NCI-H82 (cell line): ENCODE measurements around the gene INSIG1.

Experiments used
- DNase-seq: peaks from one replicate; lab custom pipeline; 2025; lab: John Stamatoyannopoulos, UW

Gene INSIG1

GRCh38 chr7:155285423-155285822, 12.3 kb upstream of the INSIG1 start:
- no peak for DNase-seq

DNA sequence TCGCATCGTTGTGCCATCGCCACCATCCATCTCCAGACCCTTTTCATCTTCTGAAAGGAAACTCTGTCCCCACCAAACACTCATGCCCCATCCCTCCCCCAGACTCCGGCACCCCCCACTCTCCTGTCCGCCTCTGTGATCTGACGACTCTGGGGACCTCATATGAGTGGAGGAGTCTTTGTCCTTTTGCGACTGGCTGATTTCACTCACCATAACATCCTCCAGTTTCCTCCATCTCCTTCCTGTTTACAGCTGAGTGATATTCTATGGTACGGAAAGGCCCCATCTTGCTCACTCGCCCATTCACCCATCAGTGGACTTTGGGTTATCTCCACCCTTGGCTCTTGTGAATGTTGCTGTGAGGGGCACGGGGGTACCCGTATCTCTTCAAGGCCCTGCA, 11.8 kb upstream of the INSIG1 start:
- DNase-seq: no peak

- DNase-seq: no peak
Observed at GRCh38 chr7:155286686-155287085, 11.0 kb upstream of the INSIG1 start.

GRCh38 chr7:155287284-155287935, 10.3 kb upstream of the INSIG1 start:
- no peak for DNase-seq

- DNase-seq: no peak
Observed at GRCh38 chr7:155288055-155288454, 9.6 kb upstream of the INSIG1 start.

DNA sequence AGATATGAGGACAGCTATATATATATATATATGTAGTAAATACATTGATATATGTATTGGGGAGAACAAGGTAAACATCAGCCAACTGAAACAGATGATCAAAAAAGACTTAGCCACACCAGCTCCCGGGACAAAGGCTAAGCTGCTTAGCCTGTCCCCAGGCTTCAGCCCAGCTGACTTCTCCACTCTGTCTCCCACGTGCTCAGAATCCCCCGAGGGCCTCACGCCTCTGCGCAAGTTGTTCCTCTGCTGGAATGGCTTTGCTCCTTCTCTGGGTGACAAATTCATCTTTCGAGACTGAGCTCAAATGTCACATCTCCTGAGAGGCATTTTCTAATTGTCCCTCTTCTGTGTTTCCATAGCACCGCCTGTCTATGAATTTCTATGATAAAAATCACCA, 8.6 kb upstream of the INSIG1 start:
- peak; percentile 66 for DNase-seq

DNA sequence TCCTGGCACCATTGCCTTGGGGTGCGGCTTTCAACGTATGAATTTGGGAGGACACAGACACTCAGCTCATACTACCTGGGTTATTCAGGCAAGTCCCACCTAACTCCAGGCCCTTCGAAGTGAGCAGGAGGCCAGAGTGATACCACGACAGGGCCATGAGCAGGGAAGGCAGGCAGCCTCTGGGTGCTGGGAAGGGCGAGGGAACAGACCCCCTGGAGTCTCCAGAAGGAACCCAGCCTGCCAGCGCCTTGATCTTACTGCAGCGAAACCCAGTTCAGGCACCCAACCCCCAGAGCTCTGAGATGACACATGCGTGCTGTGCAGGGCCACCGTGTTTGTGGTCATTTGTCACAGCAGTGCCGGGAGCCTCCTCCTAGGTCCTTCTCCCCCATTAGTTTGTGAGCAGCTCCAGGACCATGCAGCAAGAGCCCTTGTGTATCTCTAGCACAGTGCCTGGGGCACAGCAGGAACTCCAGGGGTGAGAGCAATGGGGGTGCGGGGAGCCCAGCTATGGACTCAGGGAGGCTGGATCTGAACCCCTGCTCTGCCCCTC, 7.7 kb upstream of the INSIG1 start:
- no peak for DNase-seq

DNA sequence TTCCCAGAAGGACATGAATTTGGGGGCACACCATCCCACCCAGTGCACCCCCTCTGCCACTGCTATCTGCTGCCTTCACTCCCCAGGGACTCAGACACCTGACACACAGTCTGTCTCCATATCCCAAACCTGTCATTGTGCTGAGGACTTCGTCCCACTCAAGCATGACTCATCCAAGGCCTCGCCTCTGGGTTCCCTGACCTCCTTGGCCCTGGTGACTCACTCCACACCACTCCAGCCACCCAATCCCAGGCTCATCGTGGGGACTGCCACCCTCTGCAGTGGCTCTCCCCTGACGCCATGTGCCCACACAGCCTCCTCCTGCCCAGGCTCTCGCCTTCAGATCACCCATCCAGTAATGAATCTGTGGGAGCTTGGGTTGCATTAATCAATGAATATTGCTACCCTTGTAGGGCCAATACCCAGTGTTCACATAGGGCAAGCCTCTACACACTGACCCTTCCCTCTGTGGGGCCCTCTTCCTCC, 6.6 kb upstream of the INSIG1 start:
- DNase-seq: no peak

- no peak for DNase-seq
Observed at GRCh38 chr7:155291729-155292128, 5.9 kb upstream of the INSIG1 start.

DNA sequence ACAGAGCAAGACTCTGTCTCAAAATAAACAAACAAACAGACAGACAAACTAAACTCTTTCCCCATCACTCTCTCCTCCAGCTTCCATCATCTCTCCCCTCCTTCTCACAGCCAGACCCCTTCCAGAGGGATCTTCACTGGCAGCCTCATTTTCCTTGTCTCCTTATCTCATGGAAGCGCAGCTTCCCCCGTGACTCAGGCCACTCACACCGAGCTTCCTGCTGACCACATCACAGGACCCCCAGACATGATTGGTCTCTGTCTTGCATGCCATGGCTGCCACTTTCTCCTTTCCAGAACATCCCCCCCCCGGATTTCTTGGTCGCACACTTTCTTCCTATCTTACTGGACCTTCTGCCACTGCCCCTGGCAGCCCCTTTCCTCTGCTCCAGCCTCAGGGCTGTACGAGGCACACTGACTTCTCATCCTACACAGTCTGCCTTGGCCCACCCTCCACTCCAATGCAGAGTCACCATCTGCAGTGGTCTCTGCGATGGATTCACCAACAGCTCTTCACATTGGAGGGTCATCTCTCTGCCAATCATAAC, 4.9 kb upstream of the INSIG1 start:
- no peak for DNase-seq

DNA sequence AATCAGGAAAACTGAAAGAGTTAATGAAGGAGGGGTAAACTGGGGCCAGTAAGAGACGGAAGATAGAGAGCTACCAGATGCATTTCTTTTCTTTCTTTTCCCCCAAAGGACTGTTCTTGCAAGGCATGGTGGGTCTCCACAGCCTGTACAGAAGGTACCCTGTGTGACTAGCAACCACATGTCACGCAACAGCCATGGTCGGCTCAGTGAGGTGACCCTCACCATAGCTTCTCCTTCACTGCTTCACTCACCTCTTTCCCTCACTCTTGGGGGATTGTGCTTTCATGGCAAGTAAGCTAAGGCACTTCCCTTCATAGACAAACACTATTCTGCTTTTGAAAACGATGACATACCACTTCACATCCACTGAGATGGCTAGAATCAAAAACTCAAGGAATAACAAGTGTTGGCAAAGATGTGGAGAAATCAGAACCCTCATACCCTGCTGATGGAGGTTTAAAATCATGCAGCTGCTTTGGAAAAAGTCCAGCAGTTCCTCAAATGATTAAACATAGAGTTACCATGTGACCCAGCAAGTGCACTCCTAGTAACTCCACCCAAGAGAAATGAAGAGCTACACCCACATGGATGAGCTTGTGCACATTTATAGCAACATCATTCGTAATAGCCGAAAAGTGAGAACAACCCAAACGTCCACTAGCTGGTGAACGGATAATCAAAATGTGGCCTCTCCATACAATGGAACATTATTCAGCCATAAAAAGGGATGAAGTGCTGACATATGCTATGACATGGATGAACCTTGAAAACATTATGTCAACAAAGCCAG, 3.8 kb upstream of the INSIG1 start:
- DNase-seq: no peak

DNA sequence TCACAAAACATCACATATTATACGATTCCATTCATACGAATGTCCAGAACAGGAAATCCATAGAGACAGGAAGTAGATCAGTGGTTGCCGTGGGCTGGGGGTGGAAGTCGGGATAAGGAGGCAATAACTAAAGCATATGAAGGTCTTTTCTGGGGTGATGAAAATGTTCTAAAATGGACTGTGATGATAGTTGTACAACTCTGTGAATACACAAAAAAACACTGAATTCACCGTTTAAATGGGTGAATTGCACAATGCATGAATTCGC, 3.2 kb upstream of the INSIG1 start:
- no peak for DNase-seq

GRCh38 chr7:155295511-155295910, 2.2 kb upstream of the INSIG1 start:
- no peak for DNase-seq

GRCh38 chr7:155296006-155296787, 1.5 kb upstream of the INSIG1 start:
- no peak for DNase-seq

- peak; percentile 26 for DNase-seq
Observed at GRCh38 chr7:155296788-155297516, 726 bp upstream of the INSIG1 start.

- DNase-seq: peak; percentile 39
Observed at GRCh38 chr7:155298288-155298833, 683 bp downstream of the INSIG1 start.

GRCh38 chr7:155298834-155299534, 1.3 kb downstream of the INSIG1 start:
- DNase-seq: peak; percentile 96

DNA sequence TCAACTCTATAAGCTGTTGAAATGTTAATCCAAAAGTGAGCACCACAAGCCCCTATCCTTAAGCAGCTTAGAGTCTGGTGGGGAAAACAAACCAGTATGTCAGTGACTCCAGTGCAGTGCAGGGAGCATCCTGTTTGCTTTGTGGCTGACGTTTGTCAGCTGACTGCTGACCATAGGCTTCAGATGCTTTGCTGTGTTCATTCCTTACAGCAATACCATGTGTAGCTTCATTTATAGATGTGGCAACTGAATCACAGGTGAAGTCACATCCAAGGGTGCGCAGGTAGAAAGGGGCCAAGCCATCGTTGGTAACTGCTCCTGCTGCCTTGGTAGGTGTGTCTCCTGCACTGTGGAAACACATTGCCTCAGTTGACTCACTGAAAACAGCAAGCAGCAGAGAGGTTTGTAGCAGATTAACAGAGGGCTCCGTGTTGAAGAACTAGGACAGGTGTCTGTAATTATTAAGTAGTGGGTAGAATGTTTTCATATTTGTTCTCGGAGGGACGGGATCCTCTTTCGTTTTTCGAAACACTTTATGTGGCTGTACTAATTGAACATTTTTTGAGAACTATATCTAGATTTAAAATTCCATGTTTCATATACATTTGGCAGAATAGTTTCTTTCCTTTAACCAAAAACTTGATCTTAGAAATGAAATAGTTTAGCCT, 2.0 kb downstream of the INSIG1 start:
- DNase-seq: peak; percentile 86

- no peak for DNase-seq
Observed at GRCh38 chr7:155300641-155301452, 3.2 kb downstream of the INSIG1 start.
